Effector CD8-positive, alpha-beta T cell (primary cell): Measurements from ENCODE around the gene LIPE.

ENCODE experiments used
- DNase-seq: peaks from one replicate; lab custom pipeline; 2025; lab: John Stamatoyannopoulos, UW

Gene LIPE

DNA sequence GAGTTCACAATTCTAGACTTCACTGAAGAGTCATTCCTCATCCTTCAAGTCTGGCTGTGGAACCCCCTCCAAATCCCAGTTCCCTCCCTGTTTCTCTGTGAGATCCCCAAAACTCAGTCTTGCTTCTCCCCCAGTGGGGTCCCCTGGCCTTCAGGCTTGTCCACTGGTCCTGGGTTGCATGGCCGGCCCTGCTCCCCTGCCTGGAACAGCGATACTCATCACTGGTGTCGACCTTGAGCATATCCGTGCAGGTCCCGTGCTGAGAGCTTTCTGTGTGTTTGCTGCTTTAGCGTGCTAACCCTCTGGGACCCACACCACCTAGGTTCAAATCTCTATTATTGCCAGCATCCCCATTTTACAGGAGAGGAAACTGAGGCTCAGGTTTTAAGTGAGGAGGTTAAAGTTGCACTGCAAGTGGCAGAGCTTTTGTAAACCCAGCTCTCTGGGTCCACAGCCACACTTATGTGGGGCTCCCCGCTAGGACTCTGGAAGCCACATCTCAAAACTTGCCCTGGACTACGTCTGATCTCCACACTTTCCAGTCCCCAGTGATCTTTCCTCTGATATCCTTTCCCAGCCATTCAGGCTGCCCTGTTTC is 15.5 kb downstream of the LIPE start:
- no peak for DNase-seq

DNA sequence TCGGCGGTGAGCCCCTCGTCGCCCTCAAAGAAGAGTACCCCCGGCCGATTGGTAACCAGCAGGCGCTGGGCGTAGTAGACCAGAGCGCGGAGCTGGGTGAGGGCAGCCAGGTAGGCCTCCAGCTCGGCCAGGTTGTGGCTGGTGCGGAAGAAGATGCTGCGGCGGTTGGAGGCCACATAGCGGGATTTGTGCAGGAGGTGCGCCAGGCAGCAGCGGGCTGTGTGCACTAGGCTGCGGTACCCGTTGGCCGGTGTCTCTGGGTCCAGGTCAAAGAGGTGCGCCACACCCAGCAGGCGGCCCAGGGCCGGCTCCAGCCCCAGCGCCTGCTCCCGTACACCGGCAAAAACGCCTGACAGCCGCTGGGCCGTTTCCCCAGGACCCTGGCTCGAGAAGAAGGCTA is 16.8 kb downstream of the LIPE start:
- no peak for DNase-seq

DNA sequence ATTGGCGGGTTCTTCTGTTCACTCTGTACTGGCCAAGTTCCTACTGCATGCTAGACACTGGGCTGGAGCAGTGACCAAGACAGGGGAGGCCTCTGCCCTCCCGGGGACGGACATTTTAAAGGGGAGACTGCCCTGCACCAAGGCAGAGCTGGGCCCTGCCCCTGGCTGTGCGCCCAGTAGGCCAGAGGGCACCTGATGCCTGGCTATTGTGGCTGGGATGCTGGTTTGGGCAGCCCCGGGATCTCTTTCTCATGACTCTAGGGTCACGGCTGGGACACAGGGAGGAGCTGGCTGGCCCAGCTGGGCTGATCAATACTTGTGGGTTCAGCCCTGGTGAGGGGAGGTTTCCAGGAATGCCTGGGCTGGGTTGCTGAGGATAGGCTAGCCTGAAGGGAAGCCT is 17.7 kb downstream of the LIPE start:
- DNase-seq, result no peak

DNA sequence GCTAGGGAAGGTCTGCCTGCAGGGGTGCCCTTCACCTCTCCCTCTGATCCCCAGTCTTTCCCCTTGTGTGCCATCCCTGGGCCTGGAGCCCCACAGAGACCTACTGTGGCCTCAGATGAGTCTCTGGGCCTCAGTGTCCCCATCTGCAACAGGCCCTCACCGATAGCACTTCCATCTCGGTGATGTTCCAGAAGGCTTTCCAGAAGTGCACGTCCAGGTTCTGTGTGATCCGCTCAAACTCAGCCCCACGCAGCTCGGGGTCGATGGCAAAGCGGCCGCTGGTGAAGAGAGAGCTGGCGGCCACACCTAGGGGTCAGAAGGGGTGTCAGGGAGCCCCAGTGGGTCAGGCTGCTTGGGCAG is 19.4 kb downstream of the LIPE start:
- no peak for DNase-seq

DNA sequence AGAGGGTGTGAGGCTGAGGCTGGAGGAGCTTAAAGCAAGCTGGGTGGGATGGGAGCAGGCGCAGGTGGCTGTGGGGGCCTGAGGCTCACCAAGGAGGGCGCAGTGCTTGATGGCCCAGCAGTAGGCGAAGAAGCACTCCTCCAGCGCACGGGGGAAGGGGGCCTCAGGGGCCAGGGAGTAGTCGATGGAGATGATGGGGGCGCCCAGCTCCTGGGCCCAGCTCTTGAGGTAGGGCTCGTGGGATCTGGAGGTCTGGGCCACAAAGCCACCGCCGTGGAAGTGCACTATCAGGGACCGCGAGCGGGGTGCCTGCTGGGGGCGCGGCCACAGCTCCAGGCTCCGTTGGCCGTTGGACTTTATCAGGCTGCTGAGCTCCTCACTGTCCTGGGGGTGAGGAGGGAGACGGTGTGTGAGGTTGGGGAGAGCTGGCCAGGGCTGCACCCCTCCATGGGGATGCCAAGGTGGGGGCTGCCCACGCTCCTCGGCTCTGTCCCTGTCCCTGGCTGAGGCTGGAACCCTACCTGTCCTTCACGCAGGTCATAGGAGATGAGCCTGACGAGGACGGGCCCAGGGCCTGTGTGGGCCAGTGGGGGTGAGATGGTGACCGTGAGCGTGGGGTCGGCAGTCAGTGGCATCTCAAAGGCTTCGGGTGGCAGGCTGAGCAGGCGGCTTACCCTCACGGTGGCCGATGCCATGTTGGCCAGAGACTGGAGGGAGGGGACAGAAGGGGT is 19.9 kb downstream of the LIPE start:
- DNase-seq, result no peak

DNA sequence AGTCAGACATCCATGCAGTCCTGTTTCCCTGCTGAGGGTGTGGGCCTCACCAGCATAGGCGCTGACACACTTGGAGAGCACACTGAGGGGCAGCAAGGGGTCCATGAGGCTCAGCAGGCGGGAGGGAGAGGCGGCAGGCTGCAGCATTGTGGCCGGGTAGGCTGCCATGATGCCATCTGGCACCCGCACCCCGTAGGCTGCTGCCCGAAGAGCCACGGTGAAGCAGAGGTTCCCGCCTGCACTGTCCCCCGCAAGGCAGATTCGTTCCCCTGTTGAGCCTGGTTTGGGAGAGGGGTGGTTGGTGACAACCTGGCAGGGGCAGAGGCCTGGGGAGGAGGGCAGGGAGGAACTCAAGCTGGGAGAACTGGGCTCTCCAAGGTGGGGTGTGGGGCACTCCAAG is 21.1 kb downstream of the LIPE start:
- no peak for DNase-seq

DNA sequence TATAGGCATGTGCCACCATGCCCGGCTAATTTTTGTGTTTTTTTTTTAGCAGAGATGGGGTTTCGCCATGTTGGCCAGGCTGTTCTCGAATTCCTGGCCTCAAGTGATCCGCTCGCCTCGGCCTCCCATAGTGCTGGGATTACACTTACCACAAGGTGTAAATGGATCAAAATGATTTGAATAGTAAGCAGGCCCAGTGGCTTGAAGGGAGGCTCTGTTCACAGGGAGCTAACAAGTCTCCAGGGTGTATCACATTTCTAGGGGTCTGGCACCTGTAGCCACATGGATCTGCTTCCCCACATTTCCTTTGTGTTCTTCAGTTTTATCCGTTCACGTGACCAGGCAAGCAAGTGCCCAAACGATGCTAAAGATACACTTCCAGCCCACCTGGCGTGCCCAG is 23.6 kb downstream of the LIPE start:
- no peak for DNase-seq

DNA sequence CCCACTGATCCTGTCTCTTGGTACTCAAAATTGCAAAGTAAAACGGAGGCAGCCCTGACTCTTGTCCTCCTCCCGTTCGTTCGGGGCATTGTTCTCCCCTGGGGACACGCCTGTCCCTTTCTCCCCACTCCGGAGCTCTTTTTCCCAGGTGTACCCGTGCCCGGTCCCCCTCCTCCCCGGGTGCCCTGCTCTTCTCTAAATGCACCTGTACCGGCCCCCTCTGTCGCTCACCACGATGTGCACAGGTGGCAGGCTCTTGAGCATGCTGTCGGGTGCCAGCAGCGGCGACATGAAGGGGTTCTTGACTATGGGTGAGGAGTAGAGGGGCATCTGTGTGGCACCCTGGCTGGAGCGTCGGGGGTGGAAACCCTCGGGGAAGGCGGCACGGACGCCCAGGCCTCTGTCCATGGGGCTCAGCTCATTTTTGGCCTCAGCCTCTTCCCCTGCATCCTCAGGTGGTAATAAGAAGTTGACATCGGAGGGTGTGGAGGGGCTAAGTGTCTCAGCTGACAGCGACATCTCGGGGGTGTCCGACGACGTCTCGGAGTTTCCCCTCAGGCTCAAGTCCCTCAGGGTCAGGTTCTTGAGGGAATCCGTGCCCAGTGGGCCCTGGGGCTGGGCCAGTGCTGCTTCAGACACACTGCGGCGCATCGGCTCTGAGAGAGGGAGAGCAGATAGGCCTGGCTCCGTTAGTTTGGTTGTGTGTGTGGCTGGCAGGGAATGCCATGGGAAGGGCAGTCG is 24.6 kb downstream of the LIPE start:
- no peak for DNase-seq

DNA sequence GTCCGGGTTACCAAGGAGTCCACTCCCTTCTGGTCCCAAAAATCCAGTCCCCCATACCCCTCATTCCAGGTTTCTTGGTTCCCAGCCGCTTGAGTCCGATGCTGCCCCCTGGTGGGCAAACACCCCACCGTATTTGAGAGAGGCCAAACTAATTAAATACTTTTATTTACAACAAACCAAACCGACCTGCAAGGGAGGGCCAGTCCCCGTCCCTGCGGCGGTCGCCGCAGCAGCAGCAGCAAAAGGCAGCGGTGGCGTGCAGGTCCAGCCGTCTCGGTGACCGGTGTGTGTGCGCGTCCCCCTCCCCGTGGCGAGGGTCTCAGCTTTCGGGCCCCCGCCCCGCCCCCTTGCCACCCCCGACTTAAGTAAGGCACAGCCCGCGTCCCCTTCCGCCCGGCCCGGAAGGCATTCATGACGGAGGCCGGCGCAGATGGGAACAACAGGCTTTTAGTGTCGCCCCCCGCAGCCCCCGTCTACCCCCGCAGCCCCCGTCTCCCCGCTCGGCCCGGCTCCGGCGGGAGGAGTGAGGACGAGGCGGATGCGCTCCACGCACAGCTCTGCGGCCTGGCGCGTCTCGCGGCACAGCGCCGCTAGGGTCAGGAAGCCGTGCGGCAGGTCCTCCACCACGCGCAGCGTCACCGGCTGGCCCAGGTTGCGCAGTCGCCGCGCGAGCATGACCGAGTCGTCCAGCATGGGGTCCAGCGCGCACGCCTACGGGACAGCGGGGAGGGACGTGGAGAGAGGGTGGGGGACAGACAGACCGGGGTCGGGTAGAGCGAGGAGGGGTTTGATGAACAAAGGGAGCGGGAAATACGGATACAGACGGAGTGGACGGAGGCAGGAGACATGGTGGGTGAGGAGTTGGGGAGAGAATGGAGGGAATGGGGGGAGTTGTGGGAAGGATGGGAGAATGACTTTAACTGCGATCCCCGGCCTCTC is 25.6 kb downstream of the LIPE start:
- DNase-seq, result peak; percentile 70

DNA sequence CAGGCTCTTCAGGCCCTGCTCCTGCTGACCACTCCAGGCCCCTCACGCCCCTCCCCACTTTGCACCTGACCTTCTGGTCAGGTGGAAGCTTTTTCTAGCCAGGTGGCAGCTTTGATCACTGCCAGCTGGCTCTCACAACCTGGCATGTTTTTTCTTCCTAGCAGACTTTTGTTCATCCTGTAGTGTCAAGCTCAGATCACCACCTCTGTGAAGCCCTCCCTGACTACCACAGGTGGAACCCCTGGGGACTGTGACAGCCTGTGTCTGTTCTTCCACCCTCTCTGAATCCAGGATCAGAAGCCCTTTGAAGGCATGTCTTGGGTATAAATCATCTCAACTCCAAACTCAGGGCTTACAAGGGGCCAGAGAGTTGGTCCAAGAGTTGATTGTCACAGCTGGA is 26.8 kb downstream of the LIPE start:
- DNase-seq, result no peak

DNA sequence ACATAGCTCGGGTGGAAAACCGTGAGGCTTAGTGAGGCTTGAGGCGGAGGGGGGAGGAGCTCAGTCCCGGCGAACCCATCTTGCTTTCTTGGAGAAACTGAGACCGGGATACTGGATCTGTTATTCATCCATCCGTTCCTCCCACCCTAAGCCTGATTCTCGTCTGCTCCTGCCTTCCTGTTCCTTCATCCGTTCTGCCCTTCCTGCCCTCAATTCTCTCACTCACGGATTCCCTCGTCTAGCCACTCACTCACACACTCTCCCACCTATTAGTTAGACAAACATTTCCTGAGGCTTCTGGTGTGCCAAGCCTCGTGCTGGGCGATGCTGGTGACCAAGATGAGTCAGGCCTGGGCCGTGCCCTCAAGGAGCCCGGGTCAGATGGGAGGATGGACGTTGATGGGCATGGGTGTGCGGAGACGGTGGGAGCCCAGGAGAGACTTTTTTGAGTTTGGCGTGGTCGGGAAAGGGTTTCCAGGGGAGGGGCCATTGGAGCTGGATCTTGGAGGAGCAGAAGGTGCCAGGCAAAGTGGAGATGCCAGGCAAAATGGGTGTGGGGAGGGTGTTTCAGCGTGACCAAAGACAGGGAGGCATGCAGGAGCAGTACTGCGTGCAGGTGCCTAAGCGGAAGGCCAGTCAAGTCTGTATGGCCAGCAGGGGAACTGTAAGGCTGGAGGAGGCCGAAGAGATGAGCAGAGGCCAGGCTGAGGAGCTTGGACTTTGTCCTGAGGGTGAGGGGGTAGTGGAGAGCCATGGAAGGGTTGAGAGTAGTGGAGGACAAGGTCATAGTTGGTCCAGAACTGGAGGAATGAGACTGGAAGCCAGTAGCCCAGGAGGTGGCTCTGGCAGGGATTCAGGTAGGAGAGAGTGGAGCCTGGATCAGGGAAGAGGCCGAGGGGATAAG is 29.7 kb downstream of the LIPE start:
- DNase-seq, result no peak

DNA sequence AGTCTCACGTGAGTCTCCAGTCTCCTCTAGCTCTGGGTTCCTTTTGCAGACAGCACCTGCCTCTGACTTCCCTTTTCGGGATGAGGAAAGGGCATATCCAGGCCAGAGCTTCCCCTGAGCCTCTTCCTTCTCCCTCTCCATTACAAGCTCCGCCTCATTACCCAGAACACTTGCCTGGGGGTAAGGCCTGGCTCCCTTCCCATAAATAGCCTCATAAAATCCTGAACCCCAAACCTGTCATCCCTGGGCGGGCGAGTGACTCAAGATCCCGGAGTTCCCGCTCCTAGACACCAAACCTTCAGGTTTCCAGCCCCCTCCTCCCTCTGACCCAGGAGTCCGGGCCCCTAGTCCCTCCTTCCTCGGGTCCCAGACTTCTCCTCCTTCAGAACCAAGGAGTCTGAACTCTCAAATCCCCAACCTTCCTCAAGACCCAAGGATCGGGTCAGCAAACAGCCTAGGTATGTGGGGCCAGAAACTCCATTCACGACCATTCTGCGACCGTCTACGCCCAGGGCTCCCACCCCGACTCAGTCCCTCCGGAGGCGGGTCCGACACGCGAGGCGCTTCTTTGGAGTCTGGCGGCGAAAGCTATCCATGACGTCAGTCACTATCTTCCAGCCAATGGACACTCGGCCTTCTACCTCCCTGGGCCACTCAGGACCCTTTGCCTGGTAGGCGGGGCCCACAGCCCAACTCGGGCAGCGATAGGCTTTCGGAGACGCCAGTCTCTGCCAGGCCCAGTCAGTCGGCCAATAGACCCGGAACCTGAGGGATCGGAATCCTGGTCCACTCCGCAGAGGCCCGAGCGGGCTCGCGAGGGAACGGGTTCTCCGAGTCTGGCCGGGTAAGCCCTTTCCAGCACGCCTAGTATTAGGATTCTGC is 30.6 kb downstream of the LIPE start:
- peak; percentile 81 for DNase-seq

DNA sequence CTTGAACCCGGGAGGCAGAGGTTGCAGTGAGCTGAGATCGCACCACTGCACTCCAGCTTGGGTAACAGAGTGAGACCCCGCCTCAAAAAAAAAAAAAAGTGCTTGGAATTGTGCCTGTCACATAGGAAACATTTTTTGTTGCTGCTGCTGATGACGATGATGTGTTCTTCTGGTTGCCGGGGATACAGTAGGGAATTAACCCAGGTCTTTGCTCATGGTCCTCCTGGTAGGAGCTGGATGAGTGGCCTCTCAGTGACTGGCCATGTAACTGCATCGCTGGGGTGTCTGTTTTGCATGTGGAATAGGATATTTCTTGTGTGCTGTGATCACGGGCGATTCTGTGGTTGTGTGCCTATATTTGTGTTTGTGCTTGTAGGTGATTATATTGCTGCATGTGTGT is 32.4 kb downstream of the LIPE start:
- no peak for DNase-seq

DNA sequence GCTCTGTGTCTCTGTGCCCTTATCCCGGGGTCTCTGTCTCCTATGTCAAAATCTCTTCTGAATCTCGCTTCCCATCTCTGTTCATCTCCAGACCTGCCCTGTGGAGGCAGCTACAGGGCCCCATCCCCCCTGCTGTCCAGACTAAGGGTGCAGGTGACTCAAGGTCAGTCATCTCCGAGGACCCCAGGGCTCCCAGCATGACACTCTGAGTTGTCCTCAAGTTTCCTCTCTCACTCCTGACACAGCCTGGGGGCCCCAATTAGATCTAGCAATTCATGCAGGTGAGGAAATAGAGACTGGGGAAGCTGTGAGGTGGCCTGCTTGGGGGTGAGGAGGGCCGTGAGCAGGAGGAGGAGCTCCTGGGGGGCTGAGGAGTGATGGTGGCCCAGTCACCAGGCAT is 35.0 kb downstream of the LIPE start:
- DNase-seq, result no peak

DNA sequence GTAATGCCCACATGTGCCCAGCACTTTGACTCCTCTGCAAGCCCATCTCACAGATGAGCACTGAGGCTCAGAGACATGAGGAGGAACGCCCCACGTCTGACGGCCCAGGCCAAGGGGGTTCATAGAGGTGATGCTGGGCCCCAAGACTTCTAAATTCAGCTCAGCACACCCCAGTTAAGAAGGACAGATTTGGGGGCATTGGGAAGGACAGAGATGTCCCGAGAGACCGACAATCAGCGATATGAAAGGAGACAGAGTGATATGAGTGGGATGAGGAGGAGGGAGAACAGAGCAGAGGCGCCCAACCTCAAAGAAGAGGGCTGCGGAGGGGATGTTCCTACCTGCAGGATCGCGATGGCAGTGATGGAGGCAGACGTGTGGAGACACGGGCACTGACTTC is 37.3 kb downstream of the LIPE start, which contains the start of gene CNFN:
CNFN (minus strand) TSS at position 399 of the 400 bp plus-strand sequence. CDS start 1,260 bp downstream, outside the sequence.
- DNase-seq, result no peak

DNA sequence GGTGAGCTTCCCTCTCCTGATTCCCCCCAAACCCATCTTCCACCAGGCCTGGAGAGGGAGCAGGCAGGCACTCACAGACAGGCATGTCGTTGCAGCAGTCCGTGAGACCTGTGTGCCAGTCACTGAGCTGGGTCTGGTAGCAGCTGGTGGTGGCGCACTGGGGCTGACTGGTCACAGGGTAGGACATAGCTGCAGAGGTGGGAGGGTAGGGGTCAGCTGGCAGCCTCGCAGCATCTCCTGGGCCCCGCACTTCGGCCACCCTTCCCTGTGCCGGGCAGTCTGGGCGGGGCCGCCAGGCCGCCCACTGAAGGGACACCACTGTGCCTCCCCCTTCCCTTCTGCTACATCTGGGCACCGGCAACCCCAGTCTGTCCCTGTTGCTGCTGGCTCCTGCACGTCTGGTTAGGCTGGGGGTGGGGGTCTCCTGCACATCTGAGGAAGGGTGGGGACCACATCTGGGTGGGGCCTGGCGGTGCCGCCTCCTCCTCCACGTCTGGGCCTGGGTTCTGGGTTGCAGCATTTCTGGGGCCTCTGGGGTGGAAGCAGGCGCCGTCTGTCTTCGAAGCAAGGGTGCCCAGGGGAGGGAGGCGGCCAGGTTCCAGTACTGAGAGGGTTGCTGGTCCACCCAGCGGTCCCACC is 38.2 kb downstream of the LIPE start:
- DNase-seq, result no peak

DNA sequence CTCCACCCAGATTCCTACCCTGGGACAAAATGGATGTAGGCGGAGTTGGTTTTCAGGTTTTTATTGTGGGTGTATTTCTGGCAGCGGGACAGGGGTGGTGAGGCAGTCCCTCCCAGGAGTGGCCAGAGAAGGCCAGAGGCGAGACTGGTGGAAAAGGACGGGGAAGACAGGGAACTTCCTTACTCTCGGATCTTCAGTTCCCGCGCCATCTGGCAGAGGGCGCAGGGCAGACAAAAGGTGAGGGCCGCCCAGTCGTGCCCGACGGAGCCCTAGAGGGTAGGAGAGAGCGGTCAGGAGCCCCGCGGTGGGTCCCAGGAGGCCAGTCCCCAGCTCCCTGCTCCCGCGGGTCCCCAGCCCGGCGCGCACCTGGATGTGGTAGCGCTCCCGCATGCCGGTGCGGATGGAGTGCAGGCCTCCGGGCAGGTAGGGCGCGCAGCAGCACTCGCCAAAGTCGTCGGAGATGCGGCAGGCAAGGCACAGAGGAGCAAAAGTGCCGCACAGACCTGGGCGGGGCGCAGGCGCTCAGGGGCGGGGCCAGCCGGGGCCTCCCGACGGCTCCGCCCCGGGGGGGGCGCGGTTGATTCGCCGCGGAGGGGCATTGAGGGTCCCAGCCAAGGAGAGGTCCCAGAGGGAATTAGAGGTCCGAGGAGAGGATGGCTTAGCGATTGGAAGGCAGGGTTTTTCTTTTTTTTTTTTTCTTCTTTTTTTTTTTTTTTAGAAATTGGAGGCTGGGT is 40.0 kb downstream of the LIPE start:
- DNase-seq, result peak; percentile 41

DNA sequence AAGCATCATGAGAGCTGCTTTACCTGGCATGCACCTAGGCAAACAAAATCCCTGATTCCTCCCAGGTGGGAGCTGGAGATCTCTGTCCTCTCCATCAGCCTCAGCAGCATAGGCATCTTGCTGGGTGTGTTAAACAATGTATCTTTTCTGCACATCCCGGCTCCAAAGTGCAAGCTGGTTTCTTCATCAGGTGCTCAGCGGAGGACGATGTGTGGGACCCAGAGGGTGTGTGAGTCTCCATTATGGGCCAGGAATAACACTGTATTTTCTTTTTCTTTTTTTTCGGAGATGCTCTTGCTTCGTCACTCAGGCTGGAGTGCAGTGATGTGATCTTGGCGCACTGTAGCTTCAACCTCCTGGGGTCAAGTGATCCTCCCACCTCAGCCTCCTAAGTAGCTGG is 47.0 kb downstream of the LIPE start:
- no peak for DNase-seq
